GM18507 (cell line): Measurements from ENCODE around the gene EGFLAM.

Experiments used
- DNase-seq: peaks from one replicate; pipeline ENCODE4 v3.0.0; 2011; ENCODE audit warnings: low read depth; ENCODE audit not compliant: insufficient read length; ENCODE audit errors: extremely low spot score
- FAIRE-seq: peaks from 2 replicates; lab custom pipeline; 2011; peaks lifted over from hg19 to GRCh38; lab: Jason Lieb, UNC

The EGFLAM gene

GRCh38 chr5:38483805-38484398 is 225.5 kb downstream of the EGFLAM start:
- DNase-seq = no peak
- no peak for FAIRE-seq

GRCh38 chr5:38494175-38494574 is 235.8 kb downstream of the EGFLAM start:
- DNase-seq (no peak), FAIRE-seq (no peak)

- no peak for FAIRE-seq
- DNase-seq = no peak
These were observed 236.4 kb downstream of the EGFLAM start for GRCh38 chr5:38494763-38495162.

- FAIRE-seq = no peak
- DNase-seq = no peak
These were observed 239.6 kb downstream of the EGFLAM start for GRCh38 chr5:38497946-38498345.

- DNase-seq = no peak
- no peak for FAIRE-seq
These were observed 242.4 kb downstream of the EGFLAM start for GRCh38 chr5:38500573-38501260.

- no peak for DNase-seq
- FAIRE-seq = no peak
These were observed 247.9 kb downstream of the EGFLAM start for GRCh38 chr5:38506302-38506701.

GRCh38 chr5:38509185-38509584 is 250.8 kb downstream of the EGFLAM start:
- DNase-seq (no peak), FAIRE-seq (no peak)
